RWPE1 (cell line): ENCODE data around the gene CNIH2.
A peak's percentile ranks its signal among the peaks of the same experiment; 100 is the strongest.
"Not testable (repeated sequence)": the region's sequence is repeated elsewhere in the genome, so short reads cannot be mapped to it uniquely, and the experiment has no call there.

Experiments
- CTCF ChIA-PET: fragments of 350-600 bp; sonication (Branson Sonifier 250); formaldehyde crosslinking; extraction: SDS; loops from one replicate; lab custom pipeline; 2021; lab: Yijun Ruan, JAX
- POLR2A ChIA-PET: fragments of 400-600 bp; formaldehyde crosslinking; extraction: SDS; loops from one replicate; lab custom pipeline; 2020; ENCODE audit warnings: antibody characterized with exemption; ENCODE audit not compliant: low non-redundant PET; lab: Yijun Ruan, JAX
- DNase-seq: peaks from one replicate; pipeline ENCODE4 v3.0.0; 2012; ENCODE audit warnings: low spot score
- H3K27ac ChIP-seq: fragments of 450-650 bp; 2 replicates; pipeline ENCODE4 v1.5.1; 2017
- CTCF ChIP-seq: fragments of 450-650 bp; conservative IDR thresholded peaks from 2 replicates; pipeline ENCODE4 v1.5.1; 2017; ENCODE audit warnings: low read depth, mild to moderate bottlenecking

CNIH2 gene

GRCh38 chr11:66251809-66252208 is 26.2 kb upstream of the CNIH2 start:
- no peak for DNase-seq
- ChIA-PET CTCF (no interaction called here), POLR2A (no interaction called here)
- no peak overlapping the region for H3K27ac ChIP-seq
- no peak for TF ChIP-seq CTCF

GRCh38 chr11:66253081-66253480 is 24.9 kb upstream of the CNIH2 start:
- POLR2A ChIA-PET, H3K27ac ChIP-seq, DNase-seq: not testable (repeated sequence)
- CTCF ChIA-PET = interaction anchor here (0.6 kb wide), 1 partner anchor 18 kb away, joined by 5 read pairs; no protein-coding TSS in a partner anchor

- TF ChIP-seq CTCF = peak; percentile 42; the same call in 1 of the 2 replicates
- peak overlapping the region; percentile 79 for H3K27ac ChIP-seq
- no peak for DNase-seq
- ChIA-PET POLR2A (interaction anchor here (0.6 to 0.7 kb wide), 2 partner anchors 16 to 31 kb away, joined by 3 read pairs; no protein-coding TSS in a partner anchor), CTCF (interaction anchor here (0.5 to 1.4 kb wide), 9 partner anchors 13 to 583 kb away, joined by 3 to 5 read pairs (median 3); no protein-coding TSS in a partner anchor)
Measured at GRCh38 chr11:66258473-66258893, 19.5 kb upstream of the CNIH2 start.

GRCh38 chr11:66259225-66259624 is 18.8 kb upstream of the CNIH2 start:
- no peak overlapping the region for H3K27ac ChIP-seq
- ChIA-PET CTCF (interaction anchor here (0.5 to 1.4 kb wide), 5 partner anchors 17 to 163 kb away, joined by 3 to 4 read pairs (median 3); partner anchors contain the start of gene TMEM151A), POLR2A (no interaction called here)
- no peak for TF ChIP-seq CTCF
- no peak for DNase-seq

- CTCF ChIA-PET = interaction anchor here (0.6 to 0.7 kb wide), 2 partner anchors 32 to 348 kb away, joined by 3 read pairs; partner anchors contain the start of gene TMEM151A
- POLR2A ChIA-PET = no interaction called here
- no peak overlapping the region for H3K27ac ChIP-seq
- no peak for TF ChIP-seq CTCF
- DNase-seq = no peak
Measured at GRCh38 chr11:66259956-66260355, 18.0 kb upstream of the CNIH2 start.

- POLR2A ChIA-PET = no interaction called here
Measured at GRCh38 chr11:66261578-66261977, 16.4 kb upstream of the CNIH2 start.

More at GRCh38 chr11:66261578-66261977, 16.4 kb upstream of the CNIH2 start:
- TF ChIP-seq CTCF = no peak
- DNase-seq = no peak
- CTCF ChIA-PET = no interaction called here
- no peak overlapping the region for H3K27ac ChIP-seq
